Measurements from ENCODE around the gene MUC3A.
"Not testable (repeated sequence)": the region's sequence is repeated elsewhere in the genome, so short reads cannot be mapped to it uniquely, and the experiment has no call there.

- not testable (repeated sequence) for TF ChIP-seq TAF1 (conservative IDR thresholded peaks at IDR 0.05); CTCF (IDR thresholded peaks at IDR 0.05; ENCODE audit: low read depth, low read length, missing input control); GABPA (IDR thresholded peaks at IDR 0.05 in 1 of 2, conservative IDR thresholded peaks at IDR 0.05 in 1 of 2)
These were observed 13.2 kb upstream of the MUC3A start for GRCh38 chr7:100936167-100936566.
